Large intestine (tissue), 3 donors: Measurements from ENCODE around the gene SERHL2. TPM values are rescaled to one million over a fixed set of nuclear protein-coding genes. Genes with fewer than 3 reads are reported as not detected.

ENCODE experiments used
- DNase-seq, 2 donors: peaks; one replicate each; pipeline versions ENCODE4 v3.0.0 to v3.0.0-alpha.2; 2013
- H3K27ac ChIP-seq: one replicate; pipeline ENCODE4 v1.5.1; 2013; ENCODE audit warnings: low read length
- H3K27me3 ChIP-seq: 2 replicates; pipeline ENCODE4 v1.6.1; 2013; ENCODE audit warnings: low read length; ENCODE audit not compliant: control insufficient read depth, insufficient read depth
- H3K36me3 ChIP-seq: 2 replicates; pipeline ENCODE4 v1.6.1; 2013; ENCODE audit warnings: low read length; ENCODE audit not compliant: control insufficient read depth, insufficient read depth
- H3K4me1 ChIP-seq: one replicate; pipeline ENCODE4 v1.6.1; 2013; ENCODE audit warnings: low read length; ENCODE audit not compliant: control insufficient read depth, insufficient read depth
- H3K4me3 ChIP-seq: one replicate; pipeline ENCODE4 v1.5.1; 2013; ENCODE audit warnings: low read length
- H3K9me3 ChIP-seq: one replicate; pipeline ENCODE4 v1.6.1; 2013; ENCODE audit warnings: mild to moderate bottlenecking, low read depth, low read length, moderate library complexity; ENCODE audit not compliant: control insufficient read depth
- WGBS: methylation state at CpG from one replicate; pipeline ENCODE4 v1.1.5; 2013; ENCODE audit warnings: low lambda C conversion rate; ENCODE audit not compliant: insufficient coverage; 5-methylcytosine and 5-hydroxymethylcytosine counted together
- polyA plus RNA-seq: library from polyadenylated mRNA; unstranded; fragments of 120-200 nt; gene quantifications from one replicate; pipeline ENCODE4 v1.2.1, GENCODE V29; 2013

The SERHL2 gene
- polyA plus RNA-seq, 1 donor: 2.9 TPM

GRCh38 chr22:42584364-42584940 is 30.7 kb downstream of the SERHL2 start:
- Histone ChIP-seq H3K27me3 (no peaks in the 10 kb centered on the region), H3K27ac (no peak overlapping the region), H3K9me3 (no peaks in the 10 kb centered on the region), H3K36me3 (peaks cover 55% of the 10 kb centered on the region), H3K4me1 (peaks cover 2% of the 10 kb centered on the region), H3K4me3 (no peak overlapping the region)
- DNase-seq: no peak
- WGBS: no CpG with 5 or more reads among the region's 4 CpGs

- no peaks in the 10 kb centered on the region for H3K9me3 ChIP-seq
- H3K4me3 ChIP-seq: no peak overlapping the region
- H3K27me3 ChIP-seq: no peaks in the 10 kb centered on the region
- no peak for DNase-seq
- no CpG with 5 or more reads among the region's 8 CpGs for WGBS
- peaks cover 58% of the 10 kb centered on the region for H3K36me3 ChIP-seq
- no peak overlapping the region for H3K27ac ChIP-seq
- peaks cover 2% of the 10 kb centered on the region for H3K4me1 ChIP-seq
Measured at GRCh38 chr22:42585096-42585495, 31.3 kb downstream of the SERHL2 start.

GRCh38 chr22:42586381-42586780 is 32.6 kb downstream of the SERHL2 start:
- no peaks in the 10 kb centered on the region for H3K9me3 ChIP-seq

GRCh38 chr22:42587588-42588175 is 33.9 kb downstream of the SERHL2 start:
- Histone ChIP-seq H3K36me3 (peaks cover 81% of the 10 kb centered on the region), H3K27ac (no peak overlapping the region), H3K27me3 (no peaks in the 10 kb centered on the region), H3K4me3 (no peak overlapping the region), H3K9me3 (no peaks in the 10 kb centered on the region), H3K4me1 (no peaks in the 10 kb centered on the region)
- WGBS: 100% methylated on average over 1 of the region's 5 CpGs
- DNase-seq: no peak

More at GRCh38 chr22:42586381-42586780, 32.6 kb downstream of the SERHL2 start:
- DNase-seq: no peak
- no peak overlapping the region for H3K4me3 ChIP-seq
- no peaks in the 10 kb centered on the region for H3K27me3 ChIP-seq
- peaks cover 68% of the 10 kb centered on the region for H3K36me3 ChIP-seq
- WGBS: no CpG with 5 or more reads among the region's 4 CpGs
- H3K4me1 ChIP-seq: peaks cover 2% of the 10 kb centered on the region
- H3K27ac ChIP-seq: no peak overlapping the region

- WGBS: no CpG with 5 or more reads among the region's 12 CpGs
Measured at GRCh38 chr22:42591987-42592386, 38.2 kb downstream of the SERHL2 start.

GRCh38 chr22:42595434-42595833 is 41.7 kb downstream of the SERHL2 start:
- Histone ChIP-seq H3K36me3 (peaks cover 84% of the 10 kb centered on the region), H3K4me3 (no peak overlapping the region), H3K9me3 (no peaks in the 10 kb centered on the region), H3K27ac (no peak overlapping the region), H3K4me1 (no peaks in the 10 kb centered on the region), H3K27me3 (no peaks in the 10 kb centered on the region)
- WGBS: no CpG with 5 or more reads among the region's 3 CpGs
- DNase-seq: no peak

More at GRCh38 chr22:42591987-42592386, 38.2 kb downstream of the SERHL2 start:
- Histone ChIP-seq H3K4me1 (no peaks in the 10 kb centered on the region), H3K4me3 (no peak overlapping the region), H3K36me3 (peaks cover 83% of the 10 kb centered on the region), H3K27ac (no peak overlapping the region), H3K27me3 (no peaks in the 10 kb centered on the region), H3K9me3 (no peaks in the 10 kb centered on the region)
- DNase-seq: no peak

- Histone ChIP-seq H3K27me3 (no peaks in the 10 kb centered on the region), H3K4me3 (no peak overlapping the region), H3K27ac (no peak overlapping the region), H3K36me3 (peaks cover 86% of the 10 kb centered on the region), H3K4me1 (no peaks in the 10 kb centered on the region), H3K9me3 (no peaks in the 10 kb centered on the region)
- WGBS: no CpG with 5 or more reads among the region's 5 CpGs
- DNase-seq: no peak
Measured at GRCh38 chr22:42596336-42596735, 42.6 kb downstream of the SERHL2 start.

- H3K4me3 ChIP-seq: no peak overlapping the region
- H3K9me3 ChIP-seq: no peaks in the 10 kb centered on the region
- no peak for DNase-seq
- no peaks in the 10 kb centered on the region for H3K4me1 ChIP-seq
- WGBS: no CpG with 5 or more reads among the region's 11 CpGs
- peaks cover 86% of the 10 kb centered on the region for H3K36me3 ChIP-seq
- H3K27me3 ChIP-seq: no peaks in the 10 kb centered on the region
- H3K27ac ChIP-seq: no peak overlapping the region
Measured at GRCh38 chr22:42596863-42597530, 43.2 kb downstream of the SERHL2 start.

- Histone ChIP-seq H3K36me3 (peaks cover 73% of the 10 kb centered on the region), H3K27me3 (no peaks in the 10 kb centered on the region), H3K9me3 (no peaks in the 10 kb centered on the region), H3K4me1 (no peaks in the 10 kb centered on the region), H3K4me3 (no peak overlapping the region), H3K27ac (no peak overlapping the region)
- WGBS: no CpG with 5 or more reads among the region's 6 CpGs
- DNase-seq: no peak
Measured at GRCh38 chr22:42601879-42602465, 48.2 kb downstream of the SERHL2 start.

GRCh38 chr22:42602470-42602869 is 48.7 kb downstream of the SERHL2 start:
- no peak overlapping the region for H3K4me3 ChIP-seq
- H3K4me1 ChIP-seq: no peaks in the 10 kb centered on the region
- H3K27me3 ChIP-seq: no peaks in the 10 kb centered on the region
- H3K27ac ChIP-seq: no peak overlapping the region
- WGBS: no CpG with 5 or more reads among the region's 2 CpGs
- H3K36me3 ChIP-seq: peaks cover 68% of the 10 kb centered on the region
- no peak for DNase-seq
- peaks cover 4% of the 10 kb centered on the region for H3K9me3 ChIP-seq
